Muscle layer of colon (tissue), 2 donors: ENCODE data around the gene SDCCAG8.

Experiments
- H3K27ac ChIP-seq: one replicate; pipeline ENCODE4 v1.7.0; 2013; ENCODE audit warnings: low read depth, mild to moderate bottlenecking, low read length, moderate library complexity
- H3K27me3 ChIP-seq, 2 donors: one replicate each; pipeline ENCODE4 v1.7.0; 2013; ENCODE audit warnings: low read length in 2 of 2, mild to moderate bottlenecking in 2 of 2; ENCODE audit not compliant: insufficient read depth in 2 of 2, control insufficient read depth in 1 of 2
- H3K36me3 ChIP-seq: one replicate; pipeline ENCODE4 v1.7.0; 2013; ENCODE audit warnings: mild to moderate bottlenecking, low read length; ENCODE audit not compliant: insufficient read depth
- H3K4me1 ChIP-seq: one replicate; pipeline ENCODE4 v1.7.0; 2013; ENCODE audit warnings: mild to moderate bottlenecking, low read length; ENCODE audit not compliant: insufficient read depth
- H3K4me3 ChIP-seq, 2 donors: one replicate each; pipeline ENCODE4 v1.7.0; 2013; ENCODE audit warnings: low read length in 2 of 2, low read depth in 1 of 2, mild to moderate bottlenecking in 1 of 2, moderate library complexity in 1 of 2
- H3K9ac ChIP-seq: one replicate; pipeline ENCODE4 v1.7.0; 2013; ENCODE audit warnings: low read length
- H3K9me3 ChIP-seq: one replicate; pipeline ENCODE4 v1.7.0; 2013; ENCODE audit warnings: mild to moderate bottlenecking, low read length
- donor health status: abdominal sarcoma.
- donor health status: Adenocarcinoma of cecum.

SDCCAG8 gene

GRCh38 chr1:243413431-243414151 is 157.8 kb downstream of the SDCCAG8 start:
- Histone ChIP-seq H3K4me1 (no peaks in the 10 kb centered on the region), H3K36me3 (peaks cover 14% of the 10 kb centered on the region), H3K9me3 (no peaks in the 10 kb centered on the region), H3K27ac (no peak overlapping the region), H3K27me3 (no peaks in the 10 kb centered on the region), H3K9ac (no peak overlapping the region), H3K4me3 (no peak overlapping the region)

- no peaks in the 10 kb centered on the region for H3K27me3 ChIP-seq
- no peaks in the 10 kb centered on the region for H3K4me1 ChIP-seq
- no peak overlapping the region for H3K27ac ChIP-seq
- no peaks in the 10 kb centered on the region for H3K9me3 ChIP-seq
- no peak overlapping the region for H3K9ac ChIP-seq
- H3K36me3 ChIP-seq: peaks cover 14% of the 10 kb centered on the region
- H3K4me3 ChIP-seq: no peak overlapping the region
These were observed 158.3 kb downstream of the SDCCAG8 start for GRCh38 chr1:243414152-243414494.

- peaks cover 3% of the 10 kb centered on the region for H3K4me1 ChIP-seq
- no peak overlapping the region for H3K4me3 ChIP-seq
- no peak overlapping the region for H3K27ac ChIP-seq
- peaks cover 14% of the 10 kb centered on the region for H3K36me3 ChIP-seq
- H3K27me3 ChIP-seq: no peaks in the 10 kb centered on the region
- H3K9me3 ChIP-seq: no peaks in the 10 kb centered on the region
- H3K9ac ChIP-seq: no peak overlapping the region
These were observed 160.0 kb downstream of the SDCCAG8 start for GRCh38 chr1:243415663-243416408.

GRCh38 chr1:243416495-243416894 is 160.7 kb downstream of the SDCCAG8 start:
- Histone ChIP-seq H3K36me3 (peaks cover 14% of the 10 kb centered on the region), H3K27me3 (no peaks in the 10 kb centered on the region), H3K4me3 (no peak overlapping the region), H3K4me1 (peaks cover 9% of the 10 kb centered on the region), H3K9me3 (no peaks in the 10 kb centered on the region), H3K9ac (no peak overlapping the region), H3K27ac (no peak overlapping the region)

DNA sequence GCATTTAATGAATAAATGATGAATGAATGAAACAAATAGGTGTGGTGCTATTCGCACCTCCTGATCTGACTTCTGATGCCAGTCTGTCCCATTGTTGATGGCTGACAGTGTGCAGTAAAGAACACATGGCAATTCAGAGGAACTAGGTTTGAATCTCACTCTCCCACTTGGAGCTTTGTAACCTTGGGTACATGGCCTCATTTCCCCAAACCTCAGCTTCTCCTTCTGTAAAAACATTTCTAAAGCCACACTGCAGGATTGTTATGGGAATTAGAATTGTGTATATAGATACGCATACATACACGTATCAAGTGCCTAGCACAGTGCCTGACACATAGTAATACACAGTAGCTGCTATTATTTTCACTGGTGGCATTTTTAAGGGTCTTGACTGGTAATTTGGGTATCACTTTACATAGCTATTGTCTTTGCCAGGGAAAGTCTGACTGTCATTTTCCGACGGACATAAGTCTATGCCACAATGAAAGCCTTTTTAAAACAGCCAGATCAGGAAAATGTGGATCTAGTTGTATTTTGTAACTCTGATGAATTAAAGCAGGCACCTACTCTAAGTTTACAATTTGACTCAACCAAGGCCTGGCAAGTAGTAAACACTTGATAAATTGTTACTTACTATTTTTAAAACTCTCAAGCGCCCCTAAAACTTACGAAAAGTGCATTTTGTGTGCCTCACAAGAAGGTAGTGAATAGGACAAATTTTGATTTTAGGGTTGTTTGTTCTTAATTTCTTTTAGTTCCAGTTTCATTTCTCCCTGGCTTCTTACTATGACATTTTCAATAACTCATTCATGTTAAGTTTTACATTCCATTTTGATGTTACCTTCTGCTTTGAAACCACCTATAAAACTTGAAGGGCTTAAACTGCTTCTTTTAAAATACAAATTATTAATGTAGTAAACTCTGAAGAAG is 164.4 kb downstream of the SDCCAG8 start:
- Histone ChIP-seq H3K27ac (no peak overlapping the region), H3K9ac (no peak overlapping the region), H3K4me3 (no peak overlapping the region), H3K36me3 (peaks cover 13% of the 10 kb centered on the region), H3K27me3 (no peaks in the 10 kb centered on the region), H3K9me3 (no peaks in the 10 kb centered on the region), H3K4me1 (peaks cover 16% of the 10 kb centered on the region)

- H3K27ac ChIP-seq: no peak overlapping the region
- H3K27me3 ChIP-seq: no peaks in the 10 kb centered on the region
- peak overlapping the region in 1 of 2 donors; percentile 28 for H3K4me3 ChIP-seq
- peaks cover 16% of the 10 kb centered on the region for H3K4me1 ChIP-seq
- H3K9me3 ChIP-seq: no peaks in the 10 kb centered on the region
- H3K36me3 ChIP-seq: peaks cover 5% of the 10 kb centered on the region
- no peak overlapping the region for H3K9ac ChIP-seq
These were observed 165.3 kb downstream of the SDCCAG8 start for GRCh38 chr1:243420946-243421685.

- no peak overlapping the region for H3K9ac ChIP-seq
- H3K9me3 ChIP-seq: no peaks in the 10 kb centered on the region
- peaks cover 16% of the 10 kb centered on the region for H3K4me1 ChIP-seq
- H3K4me3 ChIP-seq: peak overlapping the region in 1 of 2 donors; percentile 28
- H3K27me3 ChIP-seq: no peaks in the 10 kb centered on the region
- no peak overlapping the region for H3K27ac ChIP-seq
- H3K36me3 ChIP-seq: no peaks in the 10 kb centered on the region
These were observed 165.9 kb downstream of the SDCCAG8 start for GRCh38 chr1:243421784-243422183.

GRCh38 chr1:243422362-243422761 is 166.5 kb downstream of the SDCCAG8 start:
- Histone ChIP-seq H3K27ac (no peak overlapping the region), H3K27me3 (no peaks in the 10 kb centered on the region), H3K36me3 (peaks cover 2% of the 10 kb centered on the region), H3K9me3 (no peaks in the 10 kb centered on the region), H3K4me1 (peaks cover 16% of the 10 kb centered on the region), H3K4me3 (no peak overlapping the region), H3K9ac (no peak overlapping the region)

- Histone ChIP-seq H3K4me1 (no peaks in the 10 kb centered on the region), H3K27me3 (no peaks in the 10 kb centered on the region), H3K36me3 (peaks cover 15% of the 10 kb centered on the region), H3K9me3 (no peaks in the 10 kb centered on the region), H3K9ac (no peak overlapping the region), H3K27ac (no peak overlapping the region), H3K4me3 (no peak overlapping the region)
These were observed 172.2 kb downstream of the SDCCAG8 start for GRCh38 chr1:243428084-243428483.

DNA sequence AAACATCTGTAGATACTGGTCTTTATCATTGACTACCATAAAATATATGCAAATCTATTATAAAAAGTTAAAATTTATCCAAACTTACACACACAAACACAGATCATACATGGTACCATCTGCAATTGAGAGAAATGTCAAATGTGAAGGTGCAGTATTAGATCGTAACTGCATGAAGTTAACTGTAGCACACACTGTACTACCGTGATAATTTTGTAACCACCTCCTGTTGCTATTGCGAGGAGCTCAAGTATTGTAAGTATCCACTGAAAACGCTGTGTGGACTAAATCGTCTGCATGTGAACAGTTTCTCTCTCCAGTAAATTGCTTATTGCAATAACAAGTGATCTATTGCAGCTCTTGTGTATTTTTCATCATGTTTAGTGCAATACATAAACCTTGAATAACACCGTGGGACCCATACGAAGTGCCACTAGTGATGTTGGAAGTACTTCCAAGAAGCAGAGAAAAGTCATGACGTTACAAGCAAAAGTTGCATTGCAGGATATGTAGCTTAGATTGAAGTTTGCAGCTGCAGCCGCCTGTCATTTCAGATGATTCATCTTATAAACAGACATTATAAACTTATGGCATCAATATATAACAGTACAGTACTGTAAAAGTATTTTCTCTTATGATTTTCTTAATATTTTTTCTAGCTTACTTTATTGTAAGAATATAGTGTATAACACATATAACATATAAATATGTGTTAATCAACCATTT is 172.9 kb downstream of the SDCCAG8 start:
- no peak overlapping the region for H3K9ac ChIP-seq
- no peak overlapping the region for H3K27ac ChIP-seq
- peaks cover 15% of the 10 kb centered on the region for H3K36me3 ChIP-seq
- no peak overlapping the region for H3K4me3 ChIP-seq
- H3K9me3 ChIP-seq: no peaks in the 10 kb centered on the region
- no peaks in the 10 kb centered on the region for H3K27me3 ChIP-seq
- no peaks in the 10 kb centered on the region for H3K4me1 ChIP-seq
